Activated CD8-positive, alpha-beta T cell treated with anti-CD3 and anti-CD28 coated beads for 36 hours (primary cell): Measurements from ENCODE around the gene PCYOX1L. TPM values are rescaled to one million over a fixed set of nuclear protein-coding genes. Genes with fewer than 3 reads are reported as not detected.
"Not testable (repeated sequence)": the region's sequence is repeated elsewhere in the genome, so short reads cannot be mapped to it uniquely, and the experiment has no call there.

ENCODE experiments used
- ATAC-seq: fragments of 200-7000 bp; cut with Tn5 transposase; one replicate; pipeline ENCODE4 v1.10.0; 2021; ENCODE audit warnings: mild to moderate bottlenecking, moderate library complexity
- CTCF ChIA-PET: fragments of 350-600 bp; sonication (Branson Sonifier 250); formaldehyde crosslinking; loops from one replicate; lab custom pipeline; 2021; ENCODE audit warnings: antibody characterized with exemption; lab: Charles Lee
- POLR2A ChIA-PET: fragments of 350-600 bp; sonication (Branson Sonifier 250); formaldehyde crosslinking; loops from one replicate; lab custom pipeline; 2021; ENCODE audit warnings: antibody characterized with exemption; lab: Charles Lee
- DNase-seq: peaks from one replicate; pipeline ENCODE4 v3.0.0-alpha.2; 2020
- H3K27ac Mint-ChIP-seq: one replicate; pipeline ENCODE4 v1.8.0; 2021; ENCODE audit warnings: mild to moderate bottlenecking, mixed read lengths
- H3K27me3 Mint-ChIP-seq: one replicate; pipeline ENCODE4 v1.8.0; 2021; ENCODE audit warnings: mixed read lengths
- H3K36me3 Mint-ChIP-seq: one replicate; pipeline ENCODE4 v1.8.0; 2021; ENCODE audit warnings: low read depth, mixed read lengths
- H3K4me1 Mint-ChIP-seq: one replicate; pipeline ENCODE4 v1.8.0; 2021; ENCODE audit warnings: low read depth, mixed read lengths
- H3K4me3 Mint-ChIP-seq: one replicate; pipeline ENCODE4 v1.8.0; 2021; ENCODE audit warnings: mild to moderate bottlenecking, moderate library complexity, mixed read lengths
- H3K9me3 Mint-ChIP-seq: one replicate; pipeline ENCODE4 v1.8.0; 2021; ENCODE audit warnings: mixed read lengths
- intact Hi-C: fragments of 100-400 bp; cut with micrococcal nuclease; formaldehyde crosslinking; loops from one replicate; pipeline ENCODE4 v1.10.0; 2022
- total RNA-seq, 2 experiments: library from RNA; stranded (reverse); gene quantifications; one replicate each; pipeline ENCODE4 v1.2.3, GENCODE V29; 2021
- TF ChIP-seq, protein P1 (sequence below): fragments of 200-600 bp; IDR thresholded peaks from one replicate; pipeline ENCODE4 v1.8.0; 2022; ENCODE audit warnings: antibody characterized with exemption, mild to moderate bottlenecking

Gene PCYOX1L
- total RNA-seq, 2 experiments from 2014 or later: 19.7 to 21.2 TPM

- TF ChIP-seq, protein P1, sequence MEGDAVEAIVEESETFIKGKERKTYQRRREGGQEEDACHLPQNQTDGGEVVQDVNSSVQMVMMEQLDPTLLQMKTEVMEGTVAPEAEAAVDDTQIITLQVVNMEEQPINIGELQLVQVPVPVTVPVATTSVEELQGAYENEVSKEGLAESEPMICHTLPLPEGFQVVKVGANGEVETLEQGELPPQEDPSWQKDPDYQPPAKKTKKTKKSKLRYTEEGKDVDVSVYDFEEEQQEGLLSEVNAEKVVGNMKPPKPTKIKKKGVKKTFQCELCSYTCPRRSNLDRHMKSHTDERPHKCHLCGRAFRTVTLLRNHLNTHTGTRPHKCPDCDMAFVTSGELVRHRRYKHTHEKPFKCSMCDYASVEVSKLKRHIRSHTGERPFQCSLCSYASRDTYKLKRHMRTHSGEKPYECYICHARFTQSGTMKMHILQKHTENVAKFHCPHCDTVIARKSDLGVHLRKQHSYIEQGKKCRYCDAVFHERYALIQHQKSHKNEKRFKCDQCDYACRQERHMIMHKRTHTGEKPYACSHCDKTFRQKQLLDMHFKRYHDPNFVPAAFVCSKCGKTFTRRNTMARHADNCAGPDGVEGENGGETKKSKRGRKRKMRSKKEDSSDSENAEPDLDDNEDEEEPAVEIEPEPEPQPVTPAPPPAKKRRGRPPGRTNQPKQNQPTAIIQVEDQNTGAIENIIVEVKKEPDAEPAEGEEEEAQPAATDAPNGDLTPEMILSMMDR: no peak
- Mint-ChIP-seq H3K27ac (no peak overlapping the region), H3K9me3 (no peaks in the 10 kb centered on the region), H3K4me1 (no peaks in the 10 kb centered on the region), H3K4me3 (no peak overlapping the region), H3K36me3 (no peaks in the 10 kb centered on the region), H3K27me3 (no peaks in the 10 kb centered on the region)
- ATAC-seq: no peak
- intact Hi-C loops: no loop called here
- POLR2A ChIA-PET: no interaction called here
- CTCF ChIA-PET: no interaction called here
- DNase-seq: no peak
Observed at GRCh38 chr5:149397530-149397929, 39.7 kb downstream of the PCYOX1L start.

DNA sequence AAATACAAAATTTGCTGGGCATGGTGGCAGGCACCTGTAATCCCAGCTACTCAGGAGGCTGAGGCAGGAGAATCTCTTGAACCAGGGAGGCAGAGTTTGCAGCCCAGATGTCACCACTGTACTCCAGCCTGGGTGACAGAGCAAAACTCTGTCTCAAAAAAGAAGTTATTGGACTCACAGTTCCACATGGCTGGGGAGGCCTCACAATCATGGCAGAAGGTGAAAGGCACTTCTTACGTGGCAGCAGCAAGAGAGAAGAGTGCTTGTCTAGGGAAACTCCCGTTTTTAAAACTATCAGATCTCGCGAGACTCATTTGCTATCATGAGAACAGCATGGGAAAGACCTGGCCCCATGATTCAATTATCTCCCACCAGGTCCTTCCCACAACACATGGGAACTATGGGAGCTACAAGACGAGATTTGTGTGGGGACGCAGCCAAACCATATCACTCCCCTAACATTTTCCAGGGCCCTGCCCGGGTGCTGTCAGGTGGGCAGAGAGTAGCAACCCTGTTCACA, 41.0 kb downstream of the PCYOX1L start:
- H3K27ac Mint-ChIP-seq, H3K9me3 Mint-ChIP-seq, H3K4me3 Mint-ChIP-seq, H3K4me1 Mint-ChIP-seq, ATAC-seq, H3K36me3 Mint-ChIP-seq, H3K27me3 Mint-ChIP-seq, DNase-seq, intact Hi-C loops: not testable (repeated sequence)
- POLR2A ChIA-PET: interaction anchor here (1.4 kb wide), 1 partner anchor 70 kb away, joined by 3 read pairs; no protein-coding TSS in a partner anchor
- CTCF ChIA-PET: interaction anchor here (1.9 kb wide), 1 partner anchor 31 kb away, joined by 6 read pairs; no protein-coding TSS in a partner anchor

DNA sequence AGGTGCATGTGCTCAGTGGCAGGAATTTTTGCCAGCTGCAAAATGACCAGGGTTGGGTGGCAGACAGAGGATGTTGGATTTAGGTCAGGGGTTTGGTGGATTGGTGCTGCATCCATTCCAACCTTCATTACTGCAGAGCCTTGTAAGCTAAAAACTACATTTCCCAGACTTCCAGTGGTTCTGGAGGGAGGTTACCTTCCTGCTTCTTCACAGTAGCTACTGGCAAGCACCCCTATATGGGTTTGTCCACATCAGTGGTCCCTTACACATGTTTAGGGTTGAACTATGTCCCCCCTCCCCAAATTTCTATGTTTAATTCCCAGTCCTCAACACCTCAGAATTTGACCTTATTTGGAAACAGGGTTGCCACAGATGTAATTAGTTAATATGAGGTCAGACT, 41.9 kb downstream of the PCYOX1L start:
- H3K4me1 Mint-ChIP-seq: no peaks in the 10 kb centered on the region
- TF ChIP-seq, protein P1: no peak
- H3K4me3 Mint-ChIP-seq: no peak overlapping the region
- ChIA-PET CTCF (interaction anchor here (1.0 to 1.9 kb wide), 6 partner anchors 15 to 32 kb away, joined by 3 to 6 read pairs (median 4); no protein-coding TSS in a partner anchor), POLR2A (no interaction called here)
- DNase-seq (no peak), ATAC-seq (no peak)
- no peaks in the 10 kb centered on the region for H3K27me3 Mint-ChIP-seq
- H3K36me3 Mint-ChIP-seq: no peaks in the 10 kb centered on the region
- intact Hi-C loops: no loop called here
- H3K27ac Mint-ChIP-seq: no peak overlapping the region
- H3K9me3 Mint-ChIP-seq: no peaks in the 10 kb centered on the region

GRCh38 chr5:149400304-149400703, 42.5 kb downstream of the PCYOX1L start:
- ChIA-PET CTCF (interaction anchor here (1.0 to 1.9 kb wide), 7 partner anchors 15 to 33 kb away, joined by 3 to 6 read pairs (median 4); no protein-coding TSS in a partner anchor), POLR2A (no interaction called here)
- TF ChIP-seq, protein P1: no peak
- ATAC-seq (no peak), DNase-seq (no peak)
- no peaks in the 10 kb centered on the region for H3K27me3 Mint-ChIP-seq
- no peak overlapping the region for H3K27ac Mint-ChIP-seq
- H3K36me3 Mint-ChIP-seq: no peaks in the 10 kb centered on the region
- intact Hi-C loops: no loop called here
- no peaks in the 10 kb centered on the region for H3K4me1 Mint-ChIP-seq
- no peaks in the 10 kb centered on the region for H3K9me3 Mint-ChIP-seq
- H3K4me3 Mint-ChIP-seq: no peak overlapping the region

GRCh38 chr5:149401051-149401450, 43.2 kb downstream of the PCYOX1L start:
- no peaks in the 10 kb centered on the region for H3K9me3 Mint-ChIP-seq
- H3K27ac Mint-ChIP-seq: no peak overlapping the region
- intact Hi-C loops: no loop called here
- no peak overlapping the region for H3K4me3 Mint-ChIP-seq
- H3K36me3 Mint-ChIP-seq: no peaks in the 10 kb centered on the region
- no peaks in the 10 kb centered on the region for H3K27me3 Mint-ChIP-seq
- no peaks in the 10 kb centered on the region for H3K4me1 Mint-ChIP-seq
- ChIA-PET CTCF (interaction anchor here (1.0 to 1.4 kb wide), 5 partner anchors 16 to 32 kb away, joined by 3 to 4 read pairs (median 4); no protein-coding TSS in a partner anchor), POLR2A (no interaction called here)
- ATAC-seq (no peak), DNase-seq (no peak)
- TF ChIP-seq, protein P1: no peak
